NCI-H524 treated with DMSO at 0.1 percent for 48 hours (cell line): Measurements from ENCODE around the gene NKAIN2.
"Not testable (repeated sequence)": the region's sequence is repeated elsewhere in the genome, so short reads cannot be mapped to it uniquely, and the experiment has no call there.

Experiments
- DNase-seq: peaks from one replicate; lab custom pipeline; 2025; lab: John Stamatoyannopoulos, UW

NKAIN2 gene

GRCh38 chr6:124684621-124685020 is 881.0 kb downstream of the NKAIN2 start:
- no peak for DNase-seq

GRCh38 chr6:124688369-124688768 is 884.7 kb downstream of the NKAIN2 start:
- DNase-seq = no peak

- peak; percentile 96 for DNase-seq
Observed at GRCh38 chr6:124694139-124694705, 890.6 kb downstream of the NKAIN2 start.

GRCh38 chr6:124699038-124699437 is 895.4 kb downstream of the NKAIN2 start:
- DNase-seq = no peak

- DNase-seq = no peak
Observed at GRCh38 chr6:124703541-124703940, 899.9 kb downstream of the NKAIN2 start.

GRCh38 chr6:124712532-124712931 is 908.9 kb downstream of the NKAIN2 start:
- not testable (repeated sequence) for DNase-seq

GRCh38 chr6:124714728-124715127 is 911.1 kb downstream of the NKAIN2 start:
- no peak for DNase-seq

- DNase-seq = no peak
Observed at GRCh38 chr6:124719913-124720312, 916.2 kb downstream of the NKAIN2 start.

- DNase-seq = no peak
Observed at GRCh38 chr6:124721331-124721730, 917.7 kb downstream of the NKAIN2 start.

GRCh38 chr6:124722141-124722878 is 918.6 kb downstream of the NKAIN2 start:
- no peak for DNase-seq

- no peak for DNase-seq
Observed at GRCh38 chr6:124723671-124724070, 920.0 kb downstream of the NKAIN2 start.

- DNase-seq = not testable (repeated sequence)
Observed at GRCh38 chr6:124737804-124738203, 934.1 kb downstream of the NKAIN2 start.

GRCh38 chr6:124738482-124738881 is 934.8 kb downstream of the NKAIN2 start:
- no peak for DNase-seq

GRCh38 chr6:124741341-124741740 is 937.7 kb downstream of the NKAIN2 start:
- no peak for DNase-seq

- DNase-seq = no peak
Observed at GRCh38 chr6:124742971-124743370, 939.3 kb downstream of the NKAIN2 start.

- DNase-seq = no peak
Observed at GRCh38 chr6:124743420-124743819, 939.8 kb downstream of the NKAIN2 start.

- DNase-seq = no peak
Observed at GRCh38 chr6:124747349-124747748, 943.7 kb downstream of the NKAIN2 start.

GRCh38 chr6:124748778-124749177 is 945.1 kb downstream of the NKAIN2 start:
- no peak for DNase-seq

GRCh38 chr6:124753001-124753400 is 949.3 kb downstream of the NKAIN2 start:
- DNase-seq = no peak

- DNase-seq = no peak
Observed at GRCh38 chr6:124753562-124754105, 950.0 kb downstream of the NKAIN2 start.

GRCh38 chr6:124755321-124755720 is 951.7 kb downstream of the NKAIN2 start:
- DNase-seq = no peak

GRCh38 chr6:124757560-124757959 is 953.9 kb downstream of the NKAIN2 start:
- no peak for DNase-seq

- DNase-seq = no peak
Observed at GRCh38 chr6:124758663-124759062, 955.0 kb downstream of the NKAIN2 start.

- DNase-seq = no peak
Observed at GRCh38 chr6:124765280-124765679, 961.6 kb downstream of the NKAIN2 start.
